Measurements from ENCODE around the gene CDC42. TPM values are rescaled to one million over a fixed set of nuclear protein-coding genes. Genes with fewer than 3 reads are reported as not detected.
A peak's percentile ranks its signal among the peaks of the same experiment; 100 is the strongest.

Gene CDC42
- total RNA-seq, 2 experiments from 2014 or later = 310 to 314 TPM

DNA sequence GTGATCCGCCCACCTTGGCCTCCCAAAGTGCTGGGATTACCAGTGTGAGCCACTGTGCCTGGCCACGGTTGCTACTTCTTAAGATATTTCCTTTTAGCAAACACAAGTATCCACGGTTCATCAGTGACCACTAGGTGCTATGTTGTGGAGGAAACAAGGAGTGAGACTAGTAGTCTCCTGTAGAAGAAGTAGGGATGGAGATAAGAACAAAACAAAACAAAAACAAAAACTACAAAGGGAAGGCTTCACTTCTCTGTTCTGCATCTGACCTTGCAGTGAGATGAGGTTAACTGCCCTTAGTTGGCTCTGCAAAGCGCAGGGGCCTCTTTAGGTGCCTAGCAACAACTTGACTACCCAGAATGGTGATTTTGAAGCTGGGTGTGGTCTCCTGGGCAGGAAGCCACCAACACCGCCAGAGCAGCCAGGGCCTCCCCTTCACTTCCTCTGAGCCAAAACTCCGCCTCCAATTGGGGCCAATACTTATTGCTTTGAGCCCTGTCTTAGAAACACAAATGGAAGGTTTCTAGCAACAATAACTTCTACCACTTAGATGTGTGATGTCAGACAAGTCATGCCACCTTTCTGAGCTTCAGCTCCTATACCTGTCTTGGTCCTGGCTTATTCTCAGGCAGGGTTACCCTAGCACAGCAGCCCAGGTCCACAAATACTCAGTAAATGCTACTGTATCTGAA lies 12.8 kb upstream of the CDC42 start:
- intact Hi-C loops (cut with micrococcal nuclease) = loop anchor here (1.0 kb wide), 3 partner anchors 9 to 14 kb away; no protein-coding TSS in a partner anchor

DNA sequence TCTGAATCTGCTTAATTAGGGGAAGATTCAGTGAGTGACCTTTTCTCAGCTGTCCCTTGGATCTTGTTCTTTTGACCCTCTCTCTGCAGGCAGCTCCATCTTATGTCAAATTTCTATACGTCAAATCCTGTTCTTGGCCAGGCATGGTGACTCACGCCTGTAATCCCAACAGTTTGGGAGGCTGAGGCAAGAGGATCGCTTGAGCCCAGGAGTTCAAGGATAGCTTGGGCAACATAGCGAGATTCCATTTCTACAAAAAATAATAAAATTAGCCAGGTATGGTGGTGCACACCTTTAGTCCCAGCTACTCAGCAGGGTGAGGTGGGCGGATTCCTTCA lies 12.3 kb upstream of the CDC42 start:
- H3K4me3 Mint-ChIP-seq = peak overlapping the region; percentile 69
- H3K4me1 Mint-ChIP-seq (ENCODE audit: low read depth) = peaks cover 59% of the 10 kb centered on the region
- intact Hi-C loops (cut with micrococcal nuclease) = loop anchor here (1.0 kb wide), 2 partner anchors 8 to 15 kb away; no protein-coding TSS in a partner anchor
- H3K27me3 Mint-ChIP-seq = no peaks in the 10 kb centered on the region
- peak; percentile 39 for DNase-seq
- peak overlapping the region; percentile 97 for H3K27ac Mint-ChIP-seq
- peaks cover under 1% of the 10 kb centered on the region for H3K9me3 Mint-ChIP-seq
- ChIA-PET CTCF (interaction anchor here (0.7 to 3.5 kb wide), 8 partner anchors 9 to 1304 kb away, joined by 3 to 36 read pairs (median 4); partner anchors contain the start of genes CDC42 and HNRNPR), POLR2A (interaction anchor here (0.6 to 3.8 kb wide), 8 partner anchors 8 to 22 kb away, joined by 3 to 63 read pairs (median 7); partner anchors contain the start of gene CDC42)
- H3K36me3 Mint-ChIP-seq = no peaks in the 10 kb centered on the region

More for the DNA sequence above, 12.8 kb upstream of the CDC42 start:
- ChIA-PET CTCF (interaction anchor here (0.7 to 3.5 kb wide), 9 partner anchors 8 to 1305 kb away, joined by 3 to 36 read pairs (median 4); partner anchors contain the start of genes CDC42 and HNRNPR), POLR2A (interaction anchor here (0.6 to 3.8 kb wide), 8 partner anchors 9 to 21 kb away, joined by 3 to 63 read pairs (median 7); partner anchors contain the start of gene CDC42)
- peak overlapping the region; percentile 97 for H3K27ac Mint-ChIP-seq
- H3K4me1 Mint-ChIP-seq (ENCODE audit: low read depth) = peaks cover 53% of the 10 kb centered on the region
- H3K36me3 Mint-ChIP-seq = no peaks in the 10 kb centered on the region
- peak overlapping the region; percentile 69 for H3K4me3 Mint-ChIP-seq
- H3K9me3 Mint-ChIP-seq = no peaks in the 10 kb centered on the region
- DNase-seq = peak; percentile 95
- H3K27me3 Mint-ChIP-seq = no peaks in the 10 kb centered on the region

DNA sequence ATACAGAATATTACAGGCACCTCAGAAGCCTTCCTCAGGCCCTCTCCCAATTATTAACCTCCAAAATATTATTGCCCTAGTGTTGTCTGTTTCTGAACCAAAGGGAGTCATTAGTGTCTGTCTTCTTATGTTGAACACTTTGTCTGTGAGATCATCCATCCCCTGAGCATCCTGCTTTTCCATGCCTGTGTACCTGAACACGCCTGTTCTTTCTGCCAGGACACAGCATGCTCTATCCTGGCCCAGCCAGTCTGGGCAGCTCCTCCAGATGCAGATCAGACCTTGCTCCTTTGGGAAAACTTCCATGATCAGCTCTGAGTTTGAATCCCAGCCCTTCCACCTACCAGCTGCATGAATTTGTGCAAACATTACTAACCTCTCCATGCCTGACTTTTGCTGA lies 11.0 kb upstream of the CDC42 start:
- ChIA-PET POLR2A (interaction anchor here (1.0 to 1.2 kb wide), 2 partner anchors 11 to 17 kb away, joined by 4 to 5 read pairs; partner anchors contain the start of gene CDC42), CTCF (interaction anchor here (1.4 kb wide), 1 partner anchor 16 kb away, joined by 4 read pairs; no protein-coding TSS in a partner anchor)
- DNase-seq = no peak
- Mint-ChIP-seq H3K36me3 (no peaks in the 10 kb centered on the region), H3K9me3 (peaks cover 3% of the 10 kb centered on the region), H3K4me1 (ENCODE audit: low read depth) (peaks cover 62% of the 10 kb centered on the region), H3K27ac (peak overlapping the region; percentile 87), H3K4me3 (no peak overlapping the region), H3K27me3 (no peaks in the 10 kb centered on the region)
- intact Hi-C loops (cut with micrococcal nuclease) = no loop called here

DNA sequence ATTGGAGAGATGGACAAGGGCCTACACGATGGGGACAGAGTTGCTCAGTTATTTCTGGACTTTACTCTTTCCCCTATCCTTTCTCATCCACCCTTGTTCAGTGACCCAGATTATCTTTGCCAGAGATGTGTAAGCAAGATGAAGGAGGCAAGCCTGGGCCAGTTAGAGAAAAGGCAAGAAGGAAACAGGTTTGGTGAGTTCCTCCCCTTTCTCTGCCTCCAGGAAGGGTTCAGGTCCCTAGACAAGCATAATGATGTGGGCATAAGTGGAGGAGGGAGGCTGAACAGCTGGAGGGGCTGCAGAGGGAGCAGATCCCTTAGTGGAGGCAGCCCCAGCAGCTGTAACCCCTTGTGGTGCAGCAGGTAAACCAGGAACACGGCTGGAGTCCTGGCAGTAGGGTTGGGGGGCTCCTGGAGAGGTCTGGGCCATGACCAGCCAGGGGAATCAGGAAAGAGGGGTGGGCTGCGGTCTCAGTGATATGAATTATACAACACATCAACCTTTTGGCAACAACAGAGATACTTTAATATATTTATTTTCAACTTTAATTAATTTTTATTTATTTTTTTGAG lies 9.2 kb upstream of the CDC42 start:
- Mint-ChIP-seq H3K36me3 (no peaks in the 10 kb centered on the region), H3K9me3 (peaks cover 3% of the 10 kb centered on the region), H3K4me3 (no peak overlapping the region), H3K27ac (peak overlapping the region; percentile 55), H3K27me3 (no peaks in the 10 kb centered on the region), H3K4me1 (ENCODE audit: low read depth) (peaks cover 63% of the 10 kb centered on the region)
- intact Hi-C loops (cut with micrococcal nuclease) = no loop called here
- DNase-seq = no peak
- CTCF ChIA-PET = no interaction called here
- POLR2A ChIA-PET = interaction anchor here (1.5 kb wide), 1 partner anchor 10 kb away, joined by 5 read pairs; the partner anchor contains the start of gene CDC42

DNA sequence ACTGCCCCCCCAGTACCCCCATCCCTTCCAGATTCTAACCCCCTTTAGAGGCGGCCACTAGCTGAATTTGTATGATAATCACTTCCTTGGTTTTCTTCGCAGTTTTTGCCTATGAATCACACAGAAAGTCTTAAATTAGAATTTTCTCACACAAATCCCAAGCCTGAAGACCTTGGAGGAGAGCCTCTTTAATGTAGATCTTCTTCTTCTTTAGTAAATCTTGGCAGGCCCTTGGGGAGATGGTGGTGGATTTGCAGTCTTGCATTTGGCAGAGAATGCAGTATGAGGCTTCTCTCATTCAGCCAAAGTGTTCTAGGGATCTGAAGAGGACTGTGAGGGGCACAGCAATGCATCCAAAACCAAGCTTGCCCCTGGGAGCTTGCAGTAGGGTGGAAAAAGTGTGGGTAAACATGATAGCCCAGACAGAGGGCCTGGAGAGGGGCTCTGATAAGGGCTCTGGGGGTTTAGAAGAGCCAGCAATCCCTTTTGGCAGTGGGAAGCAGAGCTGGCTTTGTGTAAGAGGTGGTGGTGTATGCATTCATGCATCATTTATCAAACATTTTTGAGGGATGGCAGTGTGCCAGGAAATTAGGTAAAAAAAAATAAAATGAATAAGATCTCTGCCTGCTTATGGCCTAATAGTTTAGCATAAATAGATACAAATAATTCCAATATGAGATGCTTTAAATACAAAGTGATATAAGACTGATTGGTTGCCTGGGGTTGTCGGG lies 7.7 kb upstream of the CDC42 start:
- H3K4me1 Mint-ChIP-seq (ENCODE audit: low read depth) = peaks cover 62% of the 10 kb centered on the region
- intact Hi-C loops (cut with micrococcal nuclease) = loop anchor here (5.0 kb wide), 1 partner anchor 753 kb away; the partner anchor contains the start of gene ECE1
- H3K9me3 Mint-ChIP-seq = peaks cover 3% of the 10 kb centered on the region
- H3K27me3 Mint-ChIP-seq = no peaks in the 10 kb centered on the region
- CTCF ChIA-PET = no interaction called here
- H3K27ac Mint-ChIP-seq = peak overlapping the region; percentile 52
- DNase-seq = no peak
- POLR2A ChIA-PET = interaction anchor here (0.7 to 0.9 kb wide), 2 partner anchors 63 to 384 kb away, joined by 3 to 4 read pairs; no protein-coding TSS in a partner anchor
- no peak overlapping the region for H3K4me3 Mint-ChIP-seq
- no peaks in the 10 kb centered on the region for H3K36me3 Mint-ChIP-seq

DNA sequence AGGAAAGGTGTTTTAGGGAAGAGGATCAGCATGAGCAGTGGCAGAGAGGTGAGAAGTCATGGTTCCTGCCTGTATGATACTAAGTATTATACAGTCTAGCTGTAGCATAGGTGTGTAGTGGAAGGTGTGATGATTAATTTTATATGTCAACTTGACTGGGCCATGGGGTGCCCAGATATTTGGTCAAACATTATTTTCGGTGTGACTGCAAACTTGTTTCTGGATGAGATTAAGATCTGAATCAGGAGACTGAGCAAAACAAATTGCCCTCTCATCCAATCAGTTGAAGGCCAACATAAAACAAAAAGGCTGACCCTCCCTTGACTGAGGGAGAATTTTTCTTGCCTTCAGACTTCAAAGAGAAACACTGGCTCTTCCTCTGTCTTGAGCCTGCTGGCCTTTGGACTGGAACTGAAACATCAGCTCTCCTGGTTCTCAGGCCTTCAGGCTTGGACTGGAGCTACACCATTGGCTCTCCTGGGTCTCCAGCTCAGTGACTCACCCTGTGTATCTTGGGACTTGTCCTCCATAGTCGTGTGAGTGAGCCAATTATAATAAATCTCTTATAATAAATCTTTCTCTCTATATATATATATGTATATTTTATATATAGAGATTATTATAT lies 6.8 kb upstream of the CDC42 start:
- Mint-ChIP-seq H3K27me3 (no peaks in the 10 kb centered on the region), H3K9me3 (peaks cover 3% of the 10 kb centered on the region), H3K27ac (peak overlapping the region; percentile 52), H3K4me3 (no peak overlapping the region), H3K36me3 (no peaks in the 10 kb centered on the region), H3K4me1 (ENCODE audit: low read depth) (peaks cover 55% of the 10 kb centered on the region)
- DNase-seq = no peak
- intact Hi-C loops (cut with micrococcal nuclease) = loop anchor here (5.0 kb wide), 1 partner anchor 753 kb away; the partner anchor contains the start of gene ECE1
- POLR2A ChIA-PET = interaction anchor here (0.9 to 5.1 kb wide), 2 partner anchors 21 to 62 kb away, joined by 3 to 37 read pairs; no protein-coding TSS in a partner anchor
- CTCF ChIA-PET = no interaction called here

DNA sequence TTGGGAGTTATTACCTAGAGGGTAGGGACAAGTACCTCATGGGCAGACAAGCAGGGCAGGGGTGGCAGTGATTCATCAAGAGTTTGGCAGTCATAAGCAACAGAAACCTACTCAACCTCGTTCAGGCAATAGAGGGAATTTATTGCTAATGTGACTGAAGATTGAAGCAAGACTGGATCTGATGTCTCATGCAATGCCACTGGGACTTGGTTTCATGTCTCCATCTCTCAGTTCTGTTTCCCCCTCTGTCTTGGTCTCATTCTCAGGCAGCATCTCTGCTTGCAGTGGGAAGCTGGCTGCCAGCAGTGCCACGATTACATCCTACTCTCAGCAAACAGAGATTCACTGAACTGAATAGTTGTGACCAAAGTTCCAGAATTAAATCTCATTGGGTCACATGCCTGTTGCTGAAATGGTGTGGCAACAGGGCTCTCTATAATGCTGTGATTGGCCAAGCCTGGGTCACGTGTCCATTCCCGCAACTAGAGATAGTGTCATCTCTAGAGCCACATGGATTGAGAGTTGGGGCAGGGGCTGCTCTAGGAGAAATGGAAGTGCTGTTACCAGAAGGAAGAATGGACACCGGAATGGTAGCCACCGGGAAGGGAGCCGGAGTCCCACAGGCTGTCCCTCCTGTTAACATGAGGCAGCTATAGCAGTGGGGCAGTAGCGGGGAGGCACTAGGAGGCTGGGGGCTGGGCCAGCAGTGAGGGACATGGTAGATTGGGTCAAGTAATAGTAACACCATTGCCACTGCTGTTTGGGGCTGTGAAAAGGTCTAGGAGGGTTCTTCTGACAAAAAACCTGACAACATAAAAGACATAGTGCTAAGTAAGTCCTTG lies 3.9 kb upstream of the CDC42 start:
- Mint-ChIP-seq H3K9me3 (peaks cover 3% of the 10 kb centered on the region), H3K27me3 (no peaks in the 10 kb centered on the region), H3K4me3 (no peak overlapping the region), H3K4me1 (ENCODE audit: low read depth) (peaks cover 42% of the 10 kb centered on the region), H3K36me3 (peaks cover 5% of the 10 kb centered on the region), H3K27ac (peak overlapping the region; percentile 89)
- ChIA-PET POLR2A (interaction anchor here (1.2 to 5.1 kb wide), 4 partner anchors 9 to 24 kb away, joined by 3 to 37 read pairs (median 4); no protein-coding TSS in a partner anchor), CTCF (interaction anchor here (1.3 to 1.5 kb wide), 3 partner anchors 8 to 24 kb away, joined by 4 to 8 read pairs (median 5); no protein-coding TSS in a partner anchor)
- DNase-seq = peak; percentile 68
- intact Hi-C loops (cut with micrococcal nuclease) = loop anchor here (1.0 to 5.0 kb wide), 2 partner anchors 8 to 756 kb away; partner anchors contain the start of gene ECE1

DNA sequence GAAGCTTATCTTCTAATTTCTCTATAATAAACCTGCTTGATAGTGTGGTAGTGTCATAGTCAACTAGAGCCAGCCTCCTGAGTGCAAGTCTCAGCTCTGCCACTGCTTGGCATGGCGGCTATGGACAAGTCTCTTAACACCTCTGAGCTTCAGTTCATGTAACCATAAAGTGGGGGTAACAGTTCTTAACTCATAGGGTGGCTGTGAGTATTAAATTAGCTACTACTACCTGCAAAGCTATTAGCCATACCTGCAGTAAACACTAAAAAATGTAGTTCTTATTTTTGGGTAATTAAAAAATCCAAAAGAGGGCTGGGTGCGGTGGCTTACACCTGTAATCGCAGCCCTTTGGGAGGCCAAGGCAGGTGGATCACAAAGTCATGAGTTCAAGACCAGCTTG lies 2.2 kb upstream of the CDC42 start:
- H3K4me3 Mint-ChIP-seq = no peak overlapping the region
- peaks cover 18% of the 10 kb centered on the region for H3K36me3 Mint-ChIP-seq
- no peak overlapping the region for H3K27ac Mint-ChIP-seq
- DNase-seq = no peak
- ChIA-PET CTCF (interaction anchor here (0.6 to 6.9 kb wide), 3 partner anchors 10 to 1381 kb away, joined by 3 to 62 read pairs (median 4); no protein-coding TSS in a partner anchor), POLR2A (interaction anchor here (0.7 to 5.1 kb wide), 3 partner anchors 11 to 1407 kb away, joined by 3 to 37 read pairs (median 10); no protein-coding TSS in a partner anchor)
- intact Hi-C loops (cut with micrococcal nuclease) = no loop called here
- peaks cover 2% of the 10 kb centered on the region for H3K9me3 Mint-ChIP-seq
- no peaks in the 10 kb centered on the region for H3K27me3 Mint-ChIP-seq
- peaks cover 40% of the 10 kb centered on the region for H3K4me1 Mint-ChIP-seq (ENCODE audit: low read depth)

DNA sequence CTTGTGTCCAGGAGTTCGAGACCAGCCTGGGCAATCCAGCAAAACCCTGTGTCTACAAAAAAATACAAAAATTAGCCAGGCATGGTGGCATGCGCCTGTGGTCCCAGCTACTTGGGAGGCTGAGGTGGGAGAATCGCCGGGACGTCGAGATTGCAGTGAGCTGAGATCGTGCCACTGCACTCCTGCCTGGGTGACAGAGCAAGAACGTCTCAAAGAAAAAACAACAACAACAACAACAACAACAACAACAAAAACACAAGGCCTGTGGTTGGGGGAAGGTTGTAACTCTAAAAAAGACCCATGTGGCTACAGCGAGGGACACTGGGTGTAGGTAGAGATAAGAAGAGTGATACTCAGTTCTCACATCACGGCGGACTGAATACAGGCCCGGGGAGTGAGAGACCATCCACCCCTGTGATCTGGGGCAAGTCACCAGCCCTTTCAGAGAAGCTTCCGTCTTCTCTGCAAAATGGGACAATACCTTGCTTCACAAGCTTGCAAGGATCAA lies 848 bp upstream of the CDC42 start:
- no peaks in the 10 kb centered on the region for H3K27me3 Mint-ChIP-seq
- H3K27ac Mint-ChIP-seq = peak overlapping the region; percentile 93
- ChIA-PET POLR2A (interaction anchor here (1.0 to 4.6 kb wide), 8 partner anchors 10 to 269 kb away, joined by 3 to 78 read pairs (median 6); partner anchors contain the start of gene USP48), CTCF (interaction anchor here (1.2 to 6.9 kb wide), 2 partner anchors 14 to 28 kb away, joined by 3 to 62 read pairs; no protein-coding TSS in a partner anchor)
- intact Hi-C loops (cut with micrococcal nuclease) = loop anchor here (2.0 kb wide), 2 partner anchors 37 to 53 kb away; no protein-coding TSS in a partner anchor
- H3K36me3 Mint-ChIP-seq = peaks cover 28% of the 10 kb centered on the region
- peak overlapping the region; percentile 85 for H3K4me3 Mint-ChIP-seq
- peaks cover 49% of the 10 kb centered on the region for H3K4me1 Mint-ChIP-seq (ENCODE audit: low read depth)
- H3K9me3 Mint-ChIP-seq = no peaks in the 10 kb centered on the region
- DNase-seq = no peak
